Measurements from ENCODE around the gene ZNF429. TPM values are rescaled to one million over a fixed set of nuclear protein-coding genes. Genes with fewer than 3 reads are reported as not detected.
"Not testable (repeated sequence)": the region's sequence is repeated elsewhere in the genome, so short reads cannot be mapped to it uniquely, and the experiment has no call there.

ZNF429 gene
- total RNA-seq, 1 donor: 5.5 TPM

DNA sequence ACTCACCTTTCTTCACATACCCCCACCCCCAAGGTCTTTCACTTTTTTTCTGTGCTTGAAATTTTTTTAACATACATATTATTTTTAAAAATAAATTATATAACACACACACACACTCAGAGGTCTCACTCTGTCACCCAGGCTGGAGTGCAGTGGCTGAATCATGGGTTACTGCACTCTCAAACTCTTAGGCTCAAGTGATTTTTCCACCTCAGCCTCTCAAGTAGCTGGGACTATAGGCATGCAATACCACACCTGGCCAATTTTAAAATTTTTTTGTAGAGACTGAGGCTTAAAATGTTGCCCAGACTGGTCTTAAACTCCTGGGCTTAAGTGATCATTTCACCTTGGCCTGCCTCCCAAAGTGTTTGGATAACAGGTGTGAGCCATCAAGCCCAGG lies 32.9 kb upstream of the ZNF429 start:
- no peak overlapping the region for H3K4me3 ChIP-seq (ENCODE audit: low read depth, low read length)
- TF ChIP-seq, protein P1, sequence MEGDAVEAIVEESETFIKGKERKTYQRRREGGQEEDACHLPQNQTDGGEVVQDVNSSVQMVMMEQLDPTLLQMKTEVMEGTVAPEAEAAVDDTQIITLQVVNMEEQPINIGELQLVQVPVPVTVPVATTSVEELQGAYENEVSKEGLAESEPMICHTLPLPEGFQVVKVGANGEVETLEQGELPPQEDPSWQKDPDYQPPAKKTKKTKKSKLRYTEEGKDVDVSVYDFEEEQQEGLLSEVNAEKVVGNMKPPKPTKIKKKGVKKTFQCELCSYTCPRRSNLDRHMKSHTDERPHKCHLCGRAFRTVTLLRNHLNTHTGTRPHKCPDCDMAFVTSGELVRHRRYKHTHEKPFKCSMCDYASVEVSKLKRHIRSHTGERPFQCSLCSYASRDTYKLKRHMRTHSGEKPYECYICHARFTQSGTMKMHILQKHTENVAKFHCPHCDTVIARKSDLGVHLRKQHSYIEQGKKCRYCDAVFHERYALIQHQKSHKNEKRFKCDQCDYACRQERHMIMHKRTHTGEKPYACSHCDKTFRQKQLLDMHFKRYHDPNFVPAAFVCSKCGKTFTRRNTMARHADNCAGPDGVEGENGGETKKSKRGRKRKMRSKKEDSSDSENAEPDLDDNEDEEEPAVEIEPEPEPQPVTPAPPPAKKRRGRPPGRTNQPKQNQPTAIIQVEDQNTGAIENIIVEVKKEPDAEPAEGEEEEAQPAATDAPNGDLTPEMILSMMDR (IDR thresholded peaks at IDR 0.05; ENCODE audit: insufficient read depth, low read length): no peak
- no peak for DNase-seq (ENCODE audit: low read depth)

- TF ChIP-seq, protein P1 (IDR thresholded peaks at IDR 0.05; ENCODE audit: insufficient read depth, low read length): no peak
- DNase-seq (ENCODE audit: low read depth): peak; percentile 4
- H3K4me3 ChIP-seq (ENCODE audit: low read depth, low read length): peak overlapping the region; percentile 33
Observed at GRCh38 chr19:21474671-21475181, 30.7 kb upstream of the ZNF429 start.

DNA sequence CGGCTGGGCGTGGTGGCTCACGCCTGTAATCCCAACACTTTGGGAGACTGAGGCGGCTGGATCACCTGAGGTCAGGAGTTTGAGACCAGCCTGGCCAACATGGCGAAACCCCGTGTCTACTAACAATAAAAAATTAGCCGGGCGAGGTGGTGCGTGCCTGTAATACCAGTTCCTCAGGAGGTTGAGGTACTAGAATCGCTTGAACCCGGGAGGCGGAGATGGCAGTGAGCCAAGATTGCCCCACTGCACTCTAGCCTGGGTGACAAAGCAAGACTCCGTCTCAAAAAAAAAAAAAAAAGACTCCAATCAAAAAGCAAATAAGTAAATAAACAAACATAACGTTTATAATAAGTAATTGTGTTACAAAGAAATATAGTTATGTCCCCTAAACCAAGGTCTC lies 23.0 kb upstream of the ZNF429 start:
- not testable (repeated sequence) for DNase-seq (ENCODE audit: low read depth); H3K4me3 ChIP-seq (ENCODE audit: low read depth, low read length)

- TF ChIP-seq, protein P1 (IDR thresholded peaks at IDR 0.05; ENCODE audit: insufficient read depth, low read length): peak; percentile 50
- peak; percentile 22 for DNase-seq (ENCODE audit: low read depth)
- no peak overlapping the region for H3K4me3 ChIP-seq (ENCODE audit: low read depth, low read length)
Observed at GRCh38 chr19:21482863-21483276, 22.5 kb upstream of the ZNF429 start.

DNA sequence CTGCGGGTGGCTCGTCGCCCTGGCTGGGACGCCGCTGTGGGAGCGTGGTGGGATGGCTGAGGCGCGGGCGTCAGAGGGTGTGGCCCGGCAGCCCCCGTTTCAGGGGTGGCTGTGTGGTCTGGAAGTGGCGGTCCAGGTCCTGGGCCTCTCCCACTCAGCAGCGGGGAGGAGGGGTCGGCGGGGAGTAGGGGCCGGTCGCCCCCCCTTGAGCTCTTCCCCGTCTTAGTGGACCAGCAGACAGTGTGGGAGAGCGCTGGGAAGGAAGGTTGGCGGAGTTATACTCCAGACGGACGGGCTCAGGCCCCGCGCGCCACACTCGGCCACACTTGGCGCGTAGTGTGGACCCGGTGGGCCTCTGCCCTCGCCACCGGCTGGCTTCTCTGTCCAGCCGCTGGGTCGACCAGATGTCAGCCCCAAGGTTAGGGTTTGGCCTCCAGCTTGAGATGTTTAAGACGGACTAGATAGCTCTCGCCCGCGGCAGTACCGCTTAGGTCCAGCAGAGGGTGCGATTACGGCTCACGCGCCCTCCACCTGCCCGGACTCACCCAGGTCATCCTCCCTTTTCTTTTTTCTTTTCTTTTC lies 21.7 kb upstream of the ZNF429 start:
- DNase-seq (ENCODE audit: low read depth): peak; percentile 1
- TF ChIP-seq, protein P1 (IDR thresholded peaks at IDR 0.05; ENCODE audit: insufficient read depth, low read length): peak; percentile 37
- no peak overlapping the region for H3K4me3 ChIP-seq (ENCODE audit: low read depth, low read length)

DNA sequence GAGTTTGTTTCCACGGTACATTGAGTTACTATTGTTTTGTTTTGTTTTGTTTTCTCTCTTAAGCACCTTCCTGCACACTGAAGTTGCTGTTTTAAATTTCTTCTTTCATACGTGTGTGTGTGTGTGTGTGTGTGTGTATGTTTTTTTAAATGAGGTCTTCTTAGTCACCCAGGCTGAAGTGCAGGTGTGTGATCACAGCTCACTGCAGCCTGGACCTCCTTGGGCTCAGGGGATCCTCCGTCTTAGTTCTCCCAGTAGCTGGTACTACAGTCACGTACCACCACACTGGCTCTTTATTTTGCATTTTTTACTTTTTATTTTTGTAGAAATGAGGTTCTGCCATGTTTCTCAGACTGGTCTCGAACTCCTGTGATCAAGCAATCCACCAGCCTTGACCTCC lies 20.8 kb upstream of the ZNF429 start:
- no peak for DNase-seq (ENCODE audit: low read depth)
- TF ChIP-seq, protein P1 (IDR thresholded peaks at IDR 0.05; ENCODE audit: insufficient read depth, low read length): no peak
- H3K4me3 ChIP-seq (ENCODE audit: low read depth, low read length): no peak overlapping the region

DNA sequence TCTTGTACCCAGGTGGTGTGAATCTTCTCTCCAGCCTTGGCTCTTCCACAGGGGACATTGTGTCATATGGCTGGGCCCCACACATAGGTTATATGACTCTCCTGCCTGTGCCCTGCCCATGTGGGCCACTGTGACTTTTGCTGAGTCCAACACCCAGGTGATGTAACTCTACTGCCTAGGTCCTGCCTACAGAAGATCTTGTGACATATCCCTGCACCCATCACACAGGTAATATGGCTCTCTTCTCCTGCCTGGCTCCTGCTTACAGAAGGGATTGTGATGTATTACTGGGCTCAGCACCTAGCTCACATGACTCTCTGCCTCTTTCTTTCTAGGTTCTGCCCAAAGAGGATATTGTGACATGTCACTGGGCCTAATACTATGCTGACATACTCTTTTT lies 19.5 kb upstream of the ZNF429 start:
- no peak overlapping the region for H3K4me3 ChIP-seq (ENCODE audit: low read depth, low read length)
- TF ChIP-seq, protein P1 (IDR thresholded peaks at IDR 0.05; ENCODE audit: insufficient read depth, low read length): no peak
- DNase-seq (ENCODE audit: low read depth): no peak
